RWPE2 (cell line): ENCODE data around the gene DSCAM.
A peak's percentile ranks its signal among the peaks of the same experiment; 100 is the strongest.

ENCODE experiments used
- ATAC-seq: fragments of 200-7000 bp; cut with Tn5 transposase; 3 replicates; pipeline ENCODE4 v1.9.1; 2021; ENCODE audit warnings: low read depth
- DNase-seq: peaks from one replicate; pipeline ENCODE4 v3.0.0-alpha.2; 2020; ENCODE audit warnings: low spot score
- H3K27ac ChIP-seq: fragments of 450-650 bp; 2 replicates; pipeline ENCODE4 v1.5.1; 2017; ENCODE audit warnings: mild to moderate bottlenecking; ENCODE audit not compliant: poor library complexity, severe bottlenecking
- H3K27me3 ChIP-seq: fragments of 250-450 bp; sonication (Bioruptor Pico); 2 replicates; pipeline ENCODE4 v1.5.1; 2021; ENCODE audit warnings: mild to moderate bottlenecking, moderate library complexity; ENCODE audit not compliant: insufficient read depth, poor library complexity, severe bottlenecking
- H3K36me3 ChIP-seq: fragments of 250-450 bp; sonication (Bioruptor Pico); 2 replicates; pipeline ENCODE4 v1.5.1; 2020; ENCODE audit warnings: low read depth, mild to moderate bottlenecking, moderate library complexity
- H3K4me1 ChIP-seq: fragments of 250-450 bp; sonication (Bioruptor Pico); 2 replicates; pipeline ENCODE4 v1.5.1; 2021; ENCODE audit warnings: mild to moderate bottlenecking, moderate library complexity; ENCODE audit not compliant: insufficient read depth, poor library complexity, severe bottlenecking
- H3K4me3 ChIP-seq: fragments of 250-450 bp; sonication (Bioruptor Pico); 2 replicates; pipeline ENCODE4 v1.5.1; 2021; ENCODE audit warnings: mild to moderate bottlenecking, moderate library complexity; ENCODE audit not compliant: severe bottlenecking
- H3K9me3 ChIP-seq: fragments of 250-450 bp; sonication (Bioruptor Pico); 2 replicates; pipeline ENCODE4 v1.5.1; 2021; ENCODE audit warnings: mild to moderate bottlenecking, moderate library complexity; ENCODE audit not compliant: severe bottlenecking
- TF ChIP-seq, protein P1 (sequence below): fragments of 450-650 bp; IDR thresholded peaks from one replicate; pipeline ENCODE4 v1.5.1; 2017; ENCODE audit warnings: mild to moderate bottlenecking, moderate library complexity; ENCODE audit not compliant: poor library complexity, severe bottlenecking

DSCAM gene

GRCh38 chr21:40733024-40733397 is 113.9 kb downstream of the DSCAM start:
- TF ChIP-seq, protein P1, sequence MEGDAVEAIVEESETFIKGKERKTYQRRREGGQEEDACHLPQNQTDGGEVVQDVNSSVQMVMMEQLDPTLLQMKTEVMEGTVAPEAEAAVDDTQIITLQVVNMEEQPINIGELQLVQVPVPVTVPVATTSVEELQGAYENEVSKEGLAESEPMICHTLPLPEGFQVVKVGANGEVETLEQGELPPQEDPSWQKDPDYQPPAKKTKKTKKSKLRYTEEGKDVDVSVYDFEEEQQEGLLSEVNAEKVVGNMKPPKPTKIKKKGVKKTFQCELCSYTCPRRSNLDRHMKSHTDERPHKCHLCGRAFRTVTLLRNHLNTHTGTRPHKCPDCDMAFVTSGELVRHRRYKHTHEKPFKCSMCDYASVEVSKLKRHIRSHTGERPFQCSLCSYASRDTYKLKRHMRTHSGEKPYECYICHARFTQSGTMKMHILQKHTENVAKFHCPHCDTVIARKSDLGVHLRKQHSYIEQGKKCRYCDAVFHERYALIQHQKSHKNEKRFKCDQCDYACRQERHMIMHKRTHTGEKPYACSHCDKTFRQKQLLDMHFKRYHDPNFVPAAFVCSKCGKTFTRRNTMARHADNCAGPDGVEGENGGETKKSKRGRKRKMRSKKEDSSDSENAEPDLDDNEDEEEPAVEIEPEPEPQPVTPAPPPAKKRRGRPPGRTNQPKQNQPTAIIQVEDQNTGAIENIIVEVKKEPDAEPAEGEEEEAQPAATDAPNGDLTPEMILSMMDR = no peak
- no peak overlapping the region for H3K4me3 ChIP-seq
- no peaks in the 10 kb centered on the region for H3K4me1 ChIP-seq
- H3K27ac ChIP-seq = no peak overlapping the region
- ATAC-seq (no peak), DNase-seq (no peak)
- H3K9me3 ChIP-seq = no peaks in the 10 kb centered on the region
- H3K27me3 ChIP-seq = no peaks in the 10 kb centered on the region
- H3K36me3 ChIP-seq = no peaks in the 10 kb centered on the region

GRCh38 chr21:40732253-40733023 is 114.5 kb downstream of the DSCAM start:
- H3K4me3 ChIP-seq = no peak overlapping the region
- DNase-seq = no peak

GRCh38 chr21:40731206-40731605 is 115.8 kb downstream of the DSCAM start:
- DNase-seq (no peak), ATAC-seq (no peak)
- TF ChIP-seq, protein P1 = no peak
- no peak overlapping the region for H3K4me3 ChIP-seq
- H3K36me3 ChIP-seq = no peaks in the 10 kb centered on the region
- no peaks in the 10 kb centered on the region for H3K9me3 ChIP-seq
- H3K4me1 ChIP-seq = no peaks in the 10 kb centered on the region
- no peak overlapping the region for H3K27ac ChIP-seq
- no peaks in the 10 kb centered on the region for H3K27me3 ChIP-seq

More at GRCh38 chr21:40732253-40733023, 114.5 kb downstream of the DSCAM start:
- H3K36me3 ChIP-seq = no peaks in the 10 kb centered on the region
- no peaks in the 10 kb centered on the region for H3K27me3 ChIP-seq
- no peaks in the 10 kb centered on the region for H3K9me3 ChIP-seq
- TF ChIP-seq, protein P1 = no peak
- H3K4me1 ChIP-seq = no peaks in the 10 kb centered on the region
- H3K27ac ChIP-seq = no peak overlapping the region
- ATAC-seq = 0 out of 3 replicates have a peak, but pooled peaks have one; percentile 27

- Histone ChIP-seq H3K36me3 (no peaks in the 10 kb centered on the region), H3K4me3 (no peak overlapping the region), H3K4me1 (no peaks in the 10 kb centered on the region), H3K27me3 (no peaks in the 10 kb centered on the region), H3K27ac (no peak overlapping the region), H3K9me3 (no peaks in the 10 kb centered on the region)
- TF ChIP-seq, protein P1 = no peak
- ATAC-seq (no peak), DNase-seq (no peak)
These were observed 116.5 kb downstream of the DSCAM start for GRCh38 chr21:40730426-40730800.

DNA sequence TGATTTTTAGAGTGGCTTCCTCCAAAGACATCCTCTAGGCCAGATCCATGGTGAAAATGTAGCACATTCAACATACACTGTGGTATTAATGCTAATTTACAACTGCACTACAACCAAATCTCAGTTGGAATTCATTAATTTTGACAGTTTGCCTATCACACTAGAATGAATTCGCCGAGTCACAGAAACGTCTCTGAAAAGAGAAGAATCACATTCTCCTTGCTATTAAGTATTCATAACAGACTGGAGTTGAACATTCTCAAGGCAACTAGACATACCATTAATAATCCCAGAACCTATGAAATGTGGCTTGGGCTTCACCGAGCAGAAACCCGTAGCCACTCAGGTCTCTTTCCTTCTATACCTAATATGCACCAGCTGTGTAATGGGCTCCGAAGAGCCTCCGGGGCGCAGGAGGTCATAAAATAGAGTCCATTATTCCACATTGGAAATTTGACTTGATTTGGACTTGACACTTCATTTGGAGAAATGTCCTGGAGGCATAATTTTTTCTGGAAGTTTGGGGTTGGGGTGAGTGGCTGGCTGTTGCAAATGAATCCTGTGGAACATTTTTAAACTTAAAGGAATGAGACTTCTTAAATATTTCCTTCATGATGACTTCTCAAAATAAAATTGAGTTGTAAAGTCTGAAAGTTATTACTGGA is 117.1 kb downstream of the DSCAM start:
- TF ChIP-seq, protein P1 = no peak
- Histone ChIP-seq H3K27me3 (no peaks in the 10 kb centered on the region), H3K9me3 (no peaks in the 10 kb centered on the region), H3K4me3 (no peak overlapping the region), H3K36me3 (no peaks in the 10 kb centered on the region), H3K4me1 (no peaks in the 10 kb centered on the region), H3K27ac (no peak overlapping the region)
- no peak for ATAC-seq
- no peak for DNase-seq
